PC-9 (cell line): ENCODE results near the gene LARGE1. TPM values are rescaled to one million over a fixed set of nuclear protein-coding genes. Genes with fewer than 3 reads are reported as not detected.

ENCODE experiments used
- BruUV-seq: library from RNA; stranded (reverse); fragments of 400-500 nt; replicated peaks from 2 replicates; lab custom pipeline; 2021; lab: Mats Ljungman, UMichigan
- CTCF ChIA-PET: fragments of 300-600 bp; sonication (Branson Sonifier 250); formaldehyde crosslinking; loops from one replicate; lab custom pipeline; 2022; ENCODE audit warnings: antibody characterized with exemption; lab: Charles Lee
- POLR2A ChIA-PET: fragments of 300-600 bp; sonication (Branson Sonifier 250); formaldehyde crosslinking; loops from one replicate; lab custom pipeline; 2022; ENCODE audit warnings: antibody characterized with exemption; ENCODE audit not compliant: unreplicated experiment; lab: Charles Lee
- DNase-seq, 2 experiments: peaks; one replicate each; pipeline versions ENCODE4 v3.0.0 to v3.0.0-alpha.2; 2015 to 2022; ENCODE audit warnings: mixed read lengths in 1 of 2
- H2AFZ ChIP-seq: fragments of 200-600 bp; sonication (generic); 2 replicates; pipeline ENCODE4 v1.8.1; 2017; ENCODE audit warnings: antibody characterized with exemption
- H3F3A ChIP-seq: fragments of 200-600 bp; sonication (generic); 2 replicates; pipeline ENCODE4 v1.8.1; 2017; ENCODE audit warnings: antibody characterized with exemption, mild to moderate bottlenecking, low read depth; ENCODE audit not compliant: insufficient read depth
- H3K27ac ChIP-seq: fragments of 200-600 bp; sonication (generic); 2 replicates; pipeline ENCODE4 v1.6.1; 2016; ENCODE audit warnings: mixed run types
- H3K27me3 ChIP-seq: fragments of 200-600 bp; sonication (generic); 2 replicates; pipeline ENCODE4 v1.6.1; 2016; ENCODE audit warnings: low read depth, mixed run types; ENCODE audit not compliant: insufficient read depth
- H3K36me3 ChIP-seq: fragments of 200-600 bp; sonication (generic); 2 replicates; pipeline ENCODE4 v1.6.1; 2016; ENCODE audit warnings: low read depth, mixed run types
- H3K4me1 ChIP-seq: fragments of 200-600 bp; sonication (generic); replicated peaks from 2 replicates; pipeline ENCODE4 v1.6.1; 2016; ENCODE audit warnings: mixed run types; ENCODE audit not compliant: insufficient read depth
- H3K4me2 ChIP-seq: fragments of 200-600 bp; sonication (generic); 2 replicates; pipeline ENCODE4 v1.6.1; 2017; ENCODE audit warnings: mixed run types
- H3K4me3 ChIP-seq: fragments of 200-600 bp; sonication (generic); 2 replicates; pipeline ENCODE4 v1.6.1; 2016; ENCODE audit warnings: mixed run types
- H3K79me2 ChIP-seq: fragments of 200-600 bp; sonication (generic); 2 replicates; pipeline ENCODE4 v1.6.1; 2017; ENCODE audit warnings: low read depth, mixed run types
- H3K9me2 ChIP-seq: fragments of 200-600 bp; sonication (generic); 2 replicates; pipeline ENCODE4 v1.8.1; 2017; ENCODE audit warnings: mild to moderate bottlenecking; ENCODE audit not compliant: insufficient read depth
- H3K9me3 ChIP-seq: fragments of 200-600 bp; sonication (generic); 2 replicates; pipeline ENCODE4 v1.8.1; 2016; ENCODE audit warnings: low read depth; ENCODE audit not compliant: insufficient read depth
- H4K20me1 ChIP-seq: fragments of 200-600 bp; sonication (generic); 2 replicates; pipeline ENCODE4 v1.8.1; 2017; ENCODE audit not compliant: insufficient read depth
- EZH2 ChIP-seq: fragments of 200-600 bp; sonication (generic); IDR thresholded peaks from 2 replicates; pipeline ENCODE4 v1.8.0; 2017; ENCODE audit warnings: antibody characterized with exemption, low read depth
- intact Hi-C: fragments of 100-400 bp; cut with micrococcal nuclease; formaldehyde crosslinking; loops from one replicate; pipeline ENCODE4 v1.10.0; 2022; ENCODE audit not compliant: unreplicated experiment
- total RNA-seq: library from RNA; stranded (reverse); gene quantifications from 2 replicates; pipeline ENCODE4 v1.2.3, GENCODE V29; 2021
- TF ChIP-seq, protein P1 (sequence below): fragments of 200-600 bp; sonication (generic); conservative IDR thresholded peaks from 2 replicates; pipeline ENCODE4 v1.6.1; 2017; ENCODE audit warnings: mixed run types, antibody characterized with exemption, mild to moderate bottlenecking, moderate library complexity

Gene LARGE1
- total RNA-seq, 1 experiment from 2014 or later: 12.5 TPM

- intact Hi-C loops: no loop called here
- ChIA-PET CTCF (no interaction called here), POLR2A (no interaction called here)
These were observed 300.2 kb downstream of the LARGE1 start for GRCh38 chr22:33620085-33620484.

GRCh38 chr22:33606504-33606903 is 313.8 kb downstream of the LARGE1 start:
- no peak overlapping the region for H3K4me2 ChIP-seq
- DNase-seq: no peak
- H3K9me3 ChIP-seq: no peaks in the 10 kb centered on the region
- ChIA-PET CTCF (no interaction called here), POLR2A (no interaction called here)
- H3K9me2 ChIP-seq: no peaks in the 10 kb centered on the region
- H4K20me1 ChIP-seq: no peaks in the 10 kb centered on the region
- no peak overlapping the region for H3K4me3 ChIP-seq
- BruUV-seq: no TSS peak
- H3K27ac ChIP-seq: no peak overlapping the region
- H3F3A ChIP-seq: no peaks in the 10 kb centered on the region
- TF ChIP-seq EZH2: no peak
- TF ChIP-seq, protein P1, sequence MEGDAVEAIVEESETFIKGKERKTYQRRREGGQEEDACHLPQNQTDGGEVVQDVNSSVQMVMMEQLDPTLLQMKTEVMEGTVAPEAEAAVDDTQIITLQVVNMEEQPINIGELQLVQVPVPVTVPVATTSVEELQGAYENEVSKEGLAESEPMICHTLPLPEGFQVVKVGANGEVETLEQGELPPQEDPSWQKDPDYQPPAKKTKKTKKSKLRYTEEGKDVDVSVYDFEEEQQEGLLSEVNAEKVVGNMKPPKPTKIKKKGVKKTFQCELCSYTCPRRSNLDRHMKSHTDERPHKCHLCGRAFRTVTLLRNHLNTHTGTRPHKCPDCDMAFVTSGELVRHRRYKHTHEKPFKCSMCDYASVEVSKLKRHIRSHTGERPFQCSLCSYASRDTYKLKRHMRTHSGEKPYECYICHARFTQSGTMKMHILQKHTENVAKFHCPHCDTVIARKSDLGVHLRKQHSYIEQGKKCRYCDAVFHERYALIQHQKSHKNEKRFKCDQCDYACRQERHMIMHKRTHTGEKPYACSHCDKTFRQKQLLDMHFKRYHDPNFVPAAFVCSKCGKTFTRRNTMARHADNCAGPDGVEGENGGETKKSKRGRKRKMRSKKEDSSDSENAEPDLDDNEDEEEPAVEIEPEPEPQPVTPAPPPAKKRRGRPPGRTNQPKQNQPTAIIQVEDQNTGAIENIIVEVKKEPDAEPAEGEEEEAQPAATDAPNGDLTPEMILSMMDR: no peak
- no peaks in the 10 kb centered on the region for H3K36me3 ChIP-seq
- H3K27me3 ChIP-seq: no peaks in the 10 kb centered on the region
- no peaks in the 10 kb centered on the region for H3K4me1 ChIP-seq
- no peaks in the 10 kb centered on the region for H3K79me2 ChIP-seq
- intact Hi-C loops: no loop called here
- no peak overlapping the region for H2AFZ ChIP-seq

More at GRCh38 chr22:33620085-33620484, 300.2 kb downstream of the LARGE1 start:
- no TSS peak for BruUV-seq
- DNase-seq: no peak
- Histone ChIP-seq H2AFZ (no peak overlapping the region), H4K20me1 (no peaks in the 10 kb centered on the region), H3K27ac (no peak overlapping the region), H3K36me3 (no peaks in the 10 kb centered on the region), H3K9me2 (0 out of 2 replicates have a peak, but pooled peaks cover 5% of the 10 kb centered on the region), H3K4me3 (no peak overlapping the region), H3K4me1 (no peaks in the 10 kb centered on the region), H3K9me3 (no peaks in the 10 kb centered on the region), H3F3A (no peaks in the 10 kb centered on the region), H3K79me2 (no peaks in the 10 kb centered on the region), H3K4me2 (no peak overlapping the region), H3K27me3 (0 out of 2 replicates have a peak, but pooled peaks cover 3% of the 10 kb centered on the region)
- no peak for TF ChIP-seq EZH2
- TF ChIP-seq, protein P1: no peak

- no peaks in the 10 kb centered on the region for H3K9me3 ChIP-seq
- H3K4me1 ChIP-seq: no peaks in the 10 kb centered on the region
- no peak for DNase-seq
- no peaks in the 10 kb centered on the region for H3K36me3 ChIP-seq
- H3K4me3 ChIP-seq: no peak overlapping the region
- no peaks in the 10 kb centered on the region for H3K79me2 ChIP-seq
- ChIA-PET POLR2A (no interaction called here), CTCF (no interaction called here)
- BruUV-seq: no TSS peak
- 0 out of 2 replicates have a peak, but pooled peaks cover 4% of the 10 kb centered on the region for H3K27me3 ChIP-seq
- TF ChIP-seq, protein P1: no peak
- no peak for TF ChIP-seq EZH2
- no peaks in the 10 kb centered on the region for H3F3A ChIP-seq
- no peaks in the 10 kb centered on the region for H3K9me2 ChIP-seq
- H3K27ac ChIP-seq: no peak overlapping the region
- no peak overlapping the region for H2AFZ ChIP-seq
- no peaks in the 10 kb centered on the region for H4K20me1 ChIP-seq
- intact Hi-C loops: no loop called here
- H3K4me2 ChIP-seq: no peak overlapping the region
These were observed 314.6 kb downstream of the LARGE1 start for GRCh38 chr22:33605666-33606065.
